Neural cell (in vitro differentiated cells): ENCODE results near the gene RAB40B.

ENCODE experiments used
- CTCF ChIP-seq: fragments of 450-650 bp; IDR thresholded peaks from 2 replicates; pipeline ENCODE4 v1.5.1; 2014; ENCODE audit warnings: antibody characterized with exemption, mild to moderate bottlenecking, moderate library complexity; ENCODE audit not compliant: poor library complexity, severe bottlenecking
- EZH2 ChIP-seq: fragments of 200-600, 300-800 bp; shearing (Covaris generic), sonication (generic); IDR thresholded peaks from 2 replicates; pipeline ENCODE4 v1.6.1; 2014; ENCODE audit warnings: antibody characterized with exemption, low read length, borderline replicate concordance, mild to moderate bottlenecking; ENCODE audit not compliant: insufficient read depth, poor library complexity, severe bottlenecking
- POLR2AphosphoS5 ChIP-seq: IDR thresholded peaks from 2 replicates; pipeline ENCODE4 v1.6.1; 2012

GRCh38 chr17:82697808-82698064 lies 762 bp downstream of the RAB40B start:
- TF ChIP-seq POLR2AphosphoS5: no peak
- TF ChIP-seq CTCF: no peak
- no peak for TF ChIP-seq EZH2
